Endometrial microvascular endothelial cells (primary cell): ENCODE data around the gene IGSF21. TPM values are rescaled to one million over a fixed set of nuclear protein-coding genes. Genes with fewer than 3 reads are reported as not detected.
"Not testable (repeated sequence)": the region's sequence is repeated elsewhere in the genome, so short reads cannot be mapped to it uniquely, and the experiment has no call there.

Source experiments
- in situ Hi-C: cut with HindIII; loops from 2 replicates; pipeline ENCODE4 v1.10.0; 2017; ENCODE audit warnings: low sequenced_read_pairs, low pct_unique_long_range_greater_than_20kb; ENCODE audit errors: inconsistent ontology term
- total RNA-seq: library from RNA; depleted of rRNA; stranded (reverse); fragments of >200 nt; gene quantifications from one replicate; pipeline ENCODE4 v1.2.3, GENCODE V29; 2015; ENCODE audit errors: inconsistent ontology term

The IGSF21 gene
- total RNA-seq, 1 donor from 2014 or later, result not detected

DNA sequence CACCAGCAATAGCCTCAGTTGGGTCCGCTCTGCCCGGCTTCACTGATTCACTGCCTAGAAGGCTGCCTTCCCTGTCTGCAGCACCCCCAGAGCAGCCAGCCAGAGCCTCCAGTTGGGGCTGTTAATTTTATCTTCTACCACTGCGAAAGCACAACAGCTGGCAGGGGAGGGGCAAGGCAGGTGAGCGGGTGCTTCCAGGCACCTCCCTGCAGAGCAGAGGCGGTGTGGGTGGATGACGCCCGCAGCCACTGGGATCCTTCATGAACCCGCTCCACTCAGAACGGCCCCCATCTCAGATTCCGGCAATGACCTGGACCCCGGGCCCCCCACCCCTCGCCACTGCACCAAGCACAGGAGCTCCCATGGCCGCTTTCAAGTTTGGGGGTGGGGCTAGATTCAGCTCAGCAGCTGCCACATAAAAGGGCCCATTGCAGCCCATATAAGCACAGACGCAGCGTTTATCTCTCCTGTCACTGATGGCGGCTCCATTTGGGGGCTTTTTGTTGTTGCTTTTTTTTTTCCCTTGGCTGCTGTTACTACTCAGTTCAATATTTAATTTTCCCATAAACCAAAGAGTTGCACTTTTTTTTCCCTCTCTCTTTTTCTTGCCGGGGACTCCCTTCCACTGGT, 245.2 kb downstream of the IGSF21 start:
- in situ Hi-C loops, result no loop called here

DNA sequence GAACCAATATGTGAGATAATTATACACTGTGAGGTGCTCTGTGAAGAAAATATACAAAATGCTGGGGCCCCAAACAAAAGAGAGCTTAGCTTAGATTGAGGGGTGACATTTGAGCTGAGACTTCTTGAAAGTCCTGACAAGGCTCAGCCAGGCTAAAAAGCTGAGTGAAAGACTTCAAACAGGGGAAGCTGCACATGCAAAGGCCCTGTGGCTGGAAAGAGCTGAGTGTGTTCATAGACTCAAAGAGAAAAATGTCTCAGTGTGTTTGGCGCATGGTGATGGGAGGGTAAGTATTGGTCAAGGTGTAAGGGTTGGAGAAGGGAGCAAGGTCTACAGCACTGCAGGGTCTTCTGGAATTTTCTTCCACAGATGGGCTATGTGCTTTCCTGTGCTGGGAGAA, 245.9 kb downstream of the IGSF21 start:
- in situ Hi-C loops, result no loop called here

DNA sequence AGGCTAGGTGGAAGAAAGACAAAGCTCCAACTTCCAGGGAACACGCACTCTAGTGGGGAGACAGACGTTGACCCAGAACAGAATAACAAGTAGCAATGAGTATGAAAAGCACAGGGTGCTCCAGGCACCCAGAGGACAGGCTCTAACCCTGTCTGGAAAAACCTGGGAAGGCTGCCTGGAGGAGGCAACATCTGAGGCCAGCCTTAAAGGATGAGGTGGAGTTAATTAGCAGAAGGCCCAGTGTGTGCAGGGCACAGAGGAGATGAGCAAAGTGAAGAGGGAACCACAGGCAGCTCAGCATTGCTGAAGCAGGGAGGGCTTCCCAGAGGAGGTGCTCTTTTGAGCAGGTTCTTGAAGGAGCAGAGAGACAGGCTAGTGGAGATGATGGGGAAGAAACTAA, 246.4 kb downstream of the IGSF21 start:
- in situ Hi-C loops, result no loop called here

DNA sequence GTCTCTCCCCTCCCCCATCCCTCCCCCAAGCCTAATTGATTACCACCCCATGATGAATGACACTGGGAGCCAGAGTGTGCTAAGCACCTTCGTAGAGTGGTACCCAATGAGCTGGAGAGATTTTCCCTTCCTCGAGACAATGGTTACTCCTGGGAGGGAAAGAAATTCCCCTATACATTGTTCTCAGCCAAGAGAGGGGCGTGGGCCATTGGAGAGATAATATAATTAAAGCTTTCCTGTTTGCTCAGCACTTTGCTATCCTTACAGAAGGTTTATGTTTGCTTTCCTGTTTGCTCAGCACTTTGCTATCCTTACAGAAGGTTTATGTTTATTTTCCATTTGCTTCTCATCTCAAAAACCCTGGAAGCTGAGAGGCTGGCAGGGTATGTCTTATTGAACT, 247.0 kb downstream of the IGSF21 start:
- in situ Hi-C loops, result no loop called here

DNA sequence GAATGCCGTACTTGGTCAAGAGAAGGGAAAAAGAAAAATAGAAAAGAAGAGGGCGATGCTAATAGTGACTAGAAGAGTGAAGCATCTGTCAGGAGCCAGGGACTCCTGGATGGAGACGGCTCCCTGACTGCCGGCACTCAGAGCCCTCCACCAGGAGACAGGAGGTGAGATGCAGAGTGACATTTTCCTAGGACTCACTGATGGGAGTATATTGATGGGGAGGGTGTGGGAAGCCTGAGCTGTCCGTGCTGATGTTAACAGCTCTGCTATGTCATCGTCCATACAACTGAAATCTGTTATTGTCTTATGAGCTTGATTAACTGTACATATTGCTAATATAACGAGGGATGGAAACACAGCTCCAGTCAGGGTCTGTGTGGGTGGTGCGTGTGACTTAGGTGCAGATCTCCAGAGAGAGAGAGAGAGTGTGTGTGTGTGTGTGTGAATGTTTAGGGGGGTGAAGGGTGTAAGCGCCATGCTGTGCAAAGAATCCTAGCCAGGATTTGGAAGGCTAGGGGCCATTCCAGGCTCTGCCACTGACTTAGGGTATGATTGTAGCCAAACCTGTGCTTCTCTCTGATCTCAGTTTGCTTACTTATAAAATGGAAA, 250.1 kb downstream of the IGSF21 start:
- in situ Hi-C loops, result no loop called here

DNA sequence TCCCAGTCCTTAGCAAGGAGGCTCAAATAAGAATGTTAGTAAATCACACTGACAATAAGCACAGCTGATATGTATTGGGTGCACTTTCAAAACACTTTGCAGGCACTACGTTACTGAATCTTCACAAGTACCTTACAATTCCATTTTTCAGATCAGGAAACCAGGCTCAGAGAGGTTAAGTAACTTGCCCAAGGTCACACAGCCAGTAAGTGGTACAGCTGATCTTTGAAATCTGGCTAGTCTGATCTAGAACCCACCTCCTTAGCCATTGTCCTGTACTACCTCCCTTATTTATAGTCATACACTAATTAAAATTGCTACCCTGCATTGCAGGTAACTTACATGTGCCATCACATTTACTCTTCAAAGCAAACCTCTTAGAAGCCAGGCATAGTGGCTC, 251.0 kb downstream of the IGSF21 start:
- in situ Hi-C loops, result no loop called here

DNA sequence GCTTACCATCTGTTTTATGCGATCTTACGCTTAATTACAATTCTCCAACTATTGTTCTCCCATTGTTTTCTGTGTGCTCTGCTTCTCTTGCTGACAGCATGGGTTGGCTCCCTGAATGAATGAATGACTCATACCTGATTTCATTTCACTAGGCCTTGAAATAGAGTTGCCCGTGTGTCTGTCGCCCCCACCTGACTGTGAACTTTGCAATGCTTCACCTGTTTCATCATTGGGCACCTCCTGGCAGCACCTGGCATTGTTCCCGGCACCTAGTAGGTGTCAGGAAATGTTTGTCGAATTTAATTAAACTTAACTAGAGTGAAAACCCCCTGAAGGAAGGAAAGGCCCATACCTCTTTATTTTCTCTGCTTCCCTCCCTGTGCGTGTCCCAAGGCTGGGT, 252.7 kb downstream of the IGSF21 start:
- in situ Hi-C loops, result no loop called here

DNA sequence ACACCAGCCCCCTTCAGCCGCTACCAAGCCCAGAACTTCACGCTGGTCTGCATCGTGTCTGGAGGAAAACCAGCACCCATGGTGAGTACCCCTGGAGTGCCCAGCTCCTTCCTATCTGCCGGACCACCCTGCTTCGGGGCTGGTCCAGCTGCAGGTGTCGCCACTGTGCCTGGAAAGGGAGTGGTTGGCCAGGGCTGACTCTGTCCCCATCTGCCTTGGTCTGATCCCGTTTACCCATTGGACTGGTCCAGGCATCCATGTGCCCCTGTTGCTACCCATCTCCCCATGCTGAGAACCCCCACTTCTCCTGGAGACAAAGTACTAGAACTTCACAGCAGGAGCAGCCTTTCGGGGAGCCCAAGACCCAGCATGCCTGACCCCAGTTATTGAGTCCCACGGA, 254.6 kb downstream of the IGSF21 start:
- in situ Hi-C loops, result no loop called here

DNA sequence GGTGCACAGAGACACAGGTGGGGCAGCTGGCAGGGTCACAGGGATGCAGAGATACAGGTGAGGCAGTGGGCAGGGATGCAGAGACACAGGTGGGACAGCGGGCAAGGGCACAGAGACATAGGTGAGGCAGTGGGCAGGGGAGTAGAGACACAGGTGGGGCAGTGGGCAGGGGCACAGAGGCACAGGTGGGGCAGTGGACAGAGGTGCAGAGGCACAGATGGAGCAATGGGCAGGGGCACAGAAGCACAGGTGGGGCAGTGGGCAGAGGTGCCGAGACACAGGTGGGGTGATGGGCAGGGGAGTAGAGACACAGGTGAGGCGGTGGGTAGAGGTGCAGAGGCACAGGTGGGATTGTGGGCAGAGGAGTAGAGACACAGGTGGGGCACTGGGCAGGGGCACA, 255.8 kb downstream of the IGSF21 start:
- in situ Hi-C loops, result no loop called here

DNA sequence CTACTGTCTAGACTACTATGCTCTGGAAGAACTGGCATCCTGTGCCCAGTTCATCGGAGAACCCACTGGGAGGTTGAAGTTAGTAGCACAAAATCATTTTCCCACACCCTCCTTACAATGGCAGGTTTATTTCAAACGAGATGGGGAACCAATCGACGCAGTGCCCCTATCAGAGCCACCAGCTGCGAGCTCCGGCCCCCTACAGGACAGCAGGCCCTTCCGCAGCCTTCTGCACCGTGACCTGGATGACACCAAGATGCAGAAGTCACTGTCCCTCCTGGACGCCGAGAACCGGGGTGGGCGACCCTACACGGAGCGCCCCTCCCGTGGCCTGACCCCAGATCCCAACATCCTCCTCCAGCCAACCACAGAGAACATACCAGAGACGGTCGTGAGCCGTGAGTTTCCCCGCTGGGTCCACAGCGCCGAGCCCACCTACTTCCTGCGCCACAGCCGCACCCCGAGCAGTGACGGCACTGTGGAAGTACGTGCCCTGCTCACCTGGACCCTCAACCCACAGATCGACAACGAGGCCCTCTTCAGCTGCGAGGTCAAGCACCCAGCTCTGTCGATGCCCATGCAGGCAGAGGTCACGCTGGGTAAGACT, 257.6 kb downstream of the IGSF21 start:
- in situ Hi-C loops, result no loop called here

DNA sequence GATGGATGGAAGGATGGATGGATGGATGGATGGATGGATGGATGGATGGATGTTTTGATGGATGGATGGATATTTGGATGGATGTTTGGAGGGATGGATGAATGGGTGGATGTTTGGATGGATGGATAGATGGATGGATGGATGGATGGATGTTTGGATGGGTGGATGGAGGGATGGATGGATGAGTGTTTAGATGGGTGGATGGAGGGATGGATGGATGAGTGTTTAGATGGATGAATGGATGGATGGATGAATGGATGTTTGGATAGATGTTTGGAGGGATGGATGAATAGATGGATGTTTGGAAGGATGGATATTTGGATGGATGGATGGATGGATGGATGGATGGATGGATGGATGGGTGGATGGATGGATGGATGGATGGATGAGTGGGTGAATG, 264.9 kb downstream of the IGSF21 start:
- in situ Hi-C loops, result not testable (repeated sequence)

DNA sequence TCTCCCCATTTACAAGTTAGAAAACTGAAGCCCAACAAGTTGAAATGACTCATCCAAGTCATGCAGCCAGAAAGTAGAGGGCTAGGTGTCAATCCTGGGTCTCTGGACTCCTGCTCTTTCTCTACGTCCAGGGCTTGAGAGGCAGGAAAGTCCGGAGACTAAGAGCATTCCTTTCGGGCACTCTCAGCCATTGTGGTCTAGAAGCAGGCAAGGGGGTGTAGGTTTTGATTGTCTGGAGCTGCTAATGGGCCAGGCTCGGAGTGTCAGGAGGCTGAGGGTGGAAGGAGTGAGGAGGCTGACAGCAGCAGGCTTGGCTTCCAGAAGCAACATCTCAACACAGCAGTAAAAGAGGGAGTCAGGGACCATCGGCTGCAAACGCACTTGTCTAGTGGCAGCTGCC, 265.6 kb downstream of the IGSF21 start:
- in situ Hi-C loops, result no loop called here

DNA sequence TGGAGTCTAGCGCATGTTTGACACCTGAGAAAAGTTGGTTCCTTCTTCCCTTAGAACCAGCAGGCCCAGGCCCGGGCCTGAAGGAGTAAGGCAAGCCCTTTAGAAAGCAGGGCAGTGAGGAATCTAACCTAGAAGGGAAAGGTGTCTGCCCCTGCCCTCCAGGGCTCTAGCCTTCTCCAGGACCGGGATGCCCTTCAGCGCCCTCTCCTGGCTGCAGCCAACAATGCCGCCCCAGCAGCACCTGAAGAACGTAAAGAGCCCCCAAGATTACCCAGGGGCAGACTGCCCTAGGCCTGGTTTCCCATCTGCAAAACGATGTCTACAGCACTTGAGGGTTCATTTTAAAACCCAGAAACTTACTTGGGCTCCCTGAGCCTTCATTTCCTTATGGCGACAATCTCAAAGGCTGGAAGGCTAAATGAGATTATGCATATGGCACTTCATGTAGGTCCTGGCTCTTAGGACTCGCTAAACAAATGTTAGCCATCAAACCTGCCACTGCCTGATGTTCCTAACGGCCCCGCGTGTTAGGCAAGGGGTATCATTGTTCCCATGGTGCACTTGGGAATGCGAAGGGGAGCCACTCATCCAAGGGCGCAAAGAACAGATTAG, 266.4 kb downstream of the IGSF21 start:
- in situ Hi-C loops, result no loop called here

DNA sequence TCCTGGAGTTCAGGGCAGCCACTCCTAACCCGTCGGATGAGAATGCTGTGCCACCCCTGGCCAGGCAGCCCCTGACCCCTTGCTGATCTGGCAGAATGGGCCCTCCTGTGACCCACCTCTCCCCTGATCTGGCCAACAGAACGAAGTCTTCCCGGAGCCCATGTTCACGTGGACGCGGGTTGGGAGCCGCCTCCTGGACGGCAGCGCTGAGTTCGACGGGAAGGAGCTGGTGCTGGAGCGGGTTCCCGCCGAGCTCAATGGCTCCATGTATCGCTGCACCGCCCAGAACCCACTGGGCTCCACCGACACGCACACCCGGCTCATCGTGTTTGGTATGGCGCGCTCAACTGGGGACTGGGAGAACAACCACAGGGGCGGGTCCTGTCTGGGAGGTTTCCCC, 269.1 kb downstream of the IGSF21 start:
- in situ Hi-C loops, result no loop called here

DNA sequence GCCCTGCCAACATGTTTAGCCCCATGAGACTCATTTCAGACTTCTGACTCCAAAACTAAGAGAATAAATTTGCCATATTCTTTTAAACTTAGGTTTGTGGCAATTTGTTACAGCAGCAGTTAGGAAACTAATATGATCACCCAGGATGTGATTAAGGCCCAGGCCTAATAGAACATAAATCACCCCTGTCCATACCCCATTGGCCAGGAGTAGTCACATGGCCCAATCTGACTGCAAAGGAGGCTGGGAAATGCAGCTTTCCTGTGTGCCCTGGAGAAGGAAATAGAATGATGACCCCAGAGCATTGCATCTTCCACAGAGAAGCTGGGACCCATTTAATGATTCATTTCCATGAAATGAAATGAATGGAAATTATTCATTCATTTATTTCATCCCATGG, 272.7 kb downstream of the IGSF21 start:
- in situ Hi-C loops, result no loop called here

DNA sequence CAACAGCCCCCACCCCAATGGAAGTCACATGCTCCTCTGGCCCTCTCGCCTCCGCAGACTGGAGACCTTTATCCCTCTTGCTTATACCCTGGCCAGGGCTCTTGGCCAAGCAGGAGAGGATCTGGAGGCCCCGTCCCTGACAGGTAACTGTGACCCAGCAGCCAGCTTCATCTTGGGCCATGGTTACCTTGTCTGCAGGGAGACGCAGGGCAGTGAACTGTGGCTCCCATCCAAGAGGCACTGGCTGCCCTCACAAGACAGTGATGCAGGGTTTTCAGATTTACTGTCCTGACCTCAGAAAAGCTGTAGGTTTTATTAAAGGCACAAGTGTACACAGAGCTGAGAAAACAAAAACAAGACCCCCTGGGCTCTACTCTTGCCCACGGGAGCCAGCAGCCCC, 276.5 kb downstream of the IGSF21 start:
- in situ Hi-C loops, result no loop called here

DNA sequence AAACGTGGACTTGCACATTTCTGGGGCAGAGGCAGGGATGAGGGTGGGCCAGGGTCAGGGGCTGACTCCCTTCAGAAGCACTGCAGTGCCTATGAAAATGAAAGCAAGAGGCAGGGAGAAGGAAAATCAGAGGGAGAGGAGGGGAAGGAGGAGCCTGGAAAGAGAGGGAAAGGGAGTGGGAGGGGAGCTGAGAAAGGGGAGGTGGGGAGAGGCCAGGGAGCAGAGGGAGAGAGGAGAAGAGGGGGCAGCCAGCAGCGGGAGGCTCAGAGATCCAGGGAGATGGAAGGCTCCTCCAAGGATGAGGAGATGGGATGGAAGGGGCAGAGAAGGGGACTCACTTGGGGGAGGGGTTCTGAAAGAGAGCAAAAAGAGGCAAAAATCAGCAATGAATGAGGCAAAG, 276.9 kb downstream of the IGSF21 start:
- in situ Hi-C loops, result no loop called here

DNA sequence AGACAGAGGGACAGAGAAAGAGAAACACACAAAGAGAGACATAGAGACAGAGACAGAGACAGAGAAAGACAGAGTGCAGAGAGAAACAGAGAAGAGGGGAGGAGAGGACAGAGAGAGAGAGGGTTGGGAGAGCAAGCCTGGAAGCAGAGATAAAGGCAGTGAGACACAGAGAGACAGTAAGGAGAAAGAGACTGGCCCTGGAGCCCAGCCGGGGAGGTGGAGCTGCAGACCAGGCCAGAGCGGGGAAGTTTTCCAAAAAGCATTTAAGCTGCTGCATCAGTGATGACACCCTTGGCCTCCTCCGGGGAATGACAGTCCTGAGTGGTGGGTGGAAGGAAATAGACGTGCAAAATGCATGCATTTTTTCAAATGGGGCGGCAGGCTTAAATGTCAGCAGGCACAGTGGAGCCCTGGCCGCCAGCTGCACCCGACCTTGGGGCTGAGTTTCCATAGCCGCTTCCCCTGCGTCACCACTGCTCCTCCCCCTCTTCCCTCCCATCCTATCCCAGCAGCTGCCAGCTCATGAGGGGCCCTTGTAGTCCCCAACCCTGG, 277.7 kb downstream of the IGSF21 start:
- in situ Hi-C loops, result no loop called here

DNA sequence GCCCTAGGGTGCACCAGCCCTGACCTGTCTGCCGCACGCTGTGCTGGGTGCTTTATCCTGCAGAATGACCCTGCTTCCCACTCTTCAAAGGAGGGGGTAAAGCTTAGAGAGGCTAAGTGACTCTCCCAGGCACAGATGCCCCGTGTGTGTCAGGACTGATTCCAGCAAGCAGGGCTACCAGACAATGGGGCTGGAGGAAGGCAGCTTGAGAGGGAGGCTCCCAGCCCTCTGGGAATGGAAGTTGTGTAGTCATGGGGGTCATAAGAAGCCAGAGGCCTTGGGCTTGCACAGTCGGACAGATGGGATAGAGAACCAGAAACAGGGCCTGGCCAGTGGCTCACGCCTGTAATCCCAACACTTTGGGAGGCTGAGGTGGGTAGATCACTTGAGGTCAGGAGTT, 279.0 kb downstream of the IGSF21 start:
- in situ Hi-C loops, result no loop called here

DNA sequence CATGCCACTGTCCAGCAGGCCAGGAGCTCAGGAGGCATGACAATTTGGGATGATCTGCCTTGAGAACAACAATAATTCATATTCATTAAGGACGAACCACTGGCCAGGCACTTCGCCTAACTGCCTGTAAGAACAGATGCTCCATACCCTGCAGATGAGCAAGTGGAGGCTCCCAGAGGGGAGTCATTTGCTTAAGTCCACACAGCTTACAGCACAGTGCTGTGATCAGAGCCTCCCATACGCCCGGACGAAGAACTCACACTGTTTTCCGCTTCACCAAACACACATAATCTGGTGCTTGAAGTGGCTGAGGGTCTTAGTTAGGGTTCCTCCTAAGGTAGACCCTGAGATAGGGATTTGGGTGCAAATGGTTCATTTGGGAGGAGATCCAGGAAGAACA, 279.7 kb downstream of the IGSF21 start:
- in situ Hi-C loops, result no loop called here
